OCI-LY1 (cell line): Measurements from ENCODE around the gene ITGA1.

Experiments used
- CTCF ChIP-seq: fragments of 200-600 bp; sonication (generic), shearing (Covaris generic); IDR thresholded peaks from 2 replicates; pipeline ENCODE4 v1.5.1; 2017; ENCODE audit warnings: mild to moderate bottlenecking, antibody characterized with exemption, low read length, moderate library complexity, mixed read lengths
- EZH2 ChIP-seq: fragments of 200-600 bp; sonication (generic), shearing (Covaris generic); IDR thresholded peaks from 2 replicates; pipeline ENCODE4 v1.8.0; 2017; ENCODE audit warnings: borderline replicate concordance, mixed run types, mild to moderate bottlenecking, antibody characterized with exemption, low read length, moderate library complexity, mixed read lengths

GRCh38 chr5:52864371-52864770 lies 76.7 kb downstream of the ITGA1 start:
- no peak for TF ChIP-seq CTCF
- no peak for TF ChIP-seq EZH2
